ENCODE results near the gene ZMYM5. TPM values are rescaled to one million over a fixed set of nuclear protein-coding genes. Genes with fewer than 3 reads are reported as not detected.
"Not testable (repeated sequence)": the region's sequence is repeated elsewhere in the genome, so short reads cannot be mapped to it uniquely, and the experiment has no call there.

The ZMYM5 gene
- total and polyA plus RNA-seq, 5 donors from 2014 or later, result 21.0 to 32.9 (median 26.8) TPM

GRCh38 chr13:19881641-19882040, 18.2 kb upstream of the ZMYM5 start:
- ATAC-seq (ENCODE audit: low read depth in 2 of 2), result no peak

GRCh38 chr13:19864746-19865309, 1.4 kb upstream of the ZMYM5 start:
- Histone ChIP-seq H3K27me3 (ENCODE audit: control insufficient read depth, insufficient read depth, low read length) (no peaks in the 10 kb centered on the region), H3K4me3 (ENCODE audit: low read depth, low read length) (peak overlapping the region; percentile 84), H3K36me3 (ENCODE audit: control insufficient read depth, insufficient read depth, low read length) (no peaks in the 10 kb centered on the region), H3K4me1 (ENCODE audit: control insufficient read depth, insufficient read depth, low read length, poor library complexity, severe bottlenecking) (peaks cover 21% of the 10 kb centered on the region), H3K27ac (ENCODE audit: insufficient read depth, low read length, poor library complexity, severe bottlenecking) (peak overlapping the region; percentile 93), H3K9me3 (ENCODE audit: control insufficient read depth in 2 of 2, low read length in 2 of 2) (no peaks in the 10 kb centered on the region)
- DNase-seq (peak; percentile 66 to 88 (median 77)), ATAC-seq (ENCODE audit: low read depth in 2 of 2) (peak; percentile 15 to 19)
- H3K27me3 Mint-ChIP-seq, result peaks cover 4% of the 10 kb centered on the region
- peaks cover 17 to 40% (median 26%) of the 10 kb centered on the region in 4 donors for H3K4me1 Mint-ChIP-seq
- peaks cover 0 to 2% (median 0%) of the 10 kb centered on the region in 7 donors for H3K9me3 Mint-ChIP-seq
- H3K36me3 Mint-ChIP-seq, result no peaks in the 10 kb centered on the region
- H3K4me3 Mint-ChIP-seq, result peak overlapping the region; percentile 91 to 98 (median 96)
- H3K27ac Mint-ChIP-seq, result peak overlapping the region; percentile 95 to 99 (median 96)

More at GRCh38 chr13:19881641-19882040, 18.2 kb upstream of the ZMYM5 start:
- Histone ChIP-seq H3K4me1 (ENCODE audit: control insufficient read depth, insufficient read depth, low read length, poor library complexity, severe bottlenecking) (no peaks in the 10 kb centered on the region), H3K9me3 (ENCODE audit: control insufficient read depth in 2 of 2, low read length in 2 of 2) (no peaks in the 10 kb centered on the region), H3K4me3 (ENCODE audit: low read depth, low read length) (no peak overlapping the region), H3K36me3 (ENCODE audit: control insufficient read depth, insufficient read depth, low read length) (no peaks in the 10 kb centered on the region), H3K27me3 (ENCODE audit: control insufficient read depth, insufficient read depth, low read length) (no peaks in the 10 kb centered on the region), H3K27ac (ENCODE audit: insufficient read depth, low read length, poor library complexity, severe bottlenecking) (no peak overlapping the region)
- Mint-ChIP-seq H3K27me3 (peaks cover 10% of the 10 kb centered on the region), H3K36me3 (no peaks in the 10 kb centered on the region), H3K27ac (no peak overlapping the region), H3K9me3 (peaks cover 0 to 1% (median 0%) of the 10 kb centered on the region in 7 donors), H3K4me3 (no peak overlapping the region), H3K4me1 (no peaks in the 10 kb centered on the region)
- DNase-seq, result no peak

DNA sequence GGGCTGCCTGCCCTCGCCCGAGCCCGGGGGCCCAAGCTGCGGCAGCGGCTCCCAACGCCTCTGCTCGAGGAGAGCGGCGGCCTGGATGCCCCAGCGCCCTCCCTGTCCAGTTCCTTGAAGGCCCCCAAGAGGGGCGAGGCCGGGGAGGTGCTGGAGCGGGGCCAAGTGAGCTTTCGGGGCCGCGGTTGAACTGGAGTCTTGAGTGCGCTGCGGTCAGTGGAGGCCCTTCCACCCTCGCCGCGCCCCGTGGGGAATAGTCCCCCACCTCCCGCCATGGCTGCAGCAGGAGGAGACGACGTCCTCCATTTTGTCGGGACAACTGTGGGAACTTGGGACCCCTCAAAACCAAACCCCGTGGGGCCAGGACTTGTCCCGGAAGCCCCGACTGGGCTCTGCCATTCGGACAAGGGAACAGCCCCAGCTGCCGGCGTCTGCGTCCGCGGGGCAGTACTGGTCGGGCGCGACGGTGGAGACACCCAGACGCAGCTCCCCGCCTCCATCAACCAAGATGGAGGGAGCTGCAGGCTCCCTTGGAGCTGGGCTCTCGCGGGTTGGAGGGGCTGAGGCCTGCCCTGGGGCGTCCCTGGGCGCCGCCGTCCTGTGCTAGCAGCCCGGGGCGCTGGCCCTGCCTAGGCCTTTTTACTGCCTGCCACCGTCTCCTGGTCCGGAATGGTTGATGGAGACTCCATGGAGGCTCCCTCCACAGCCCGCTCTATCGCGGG, 736 bp upstream of the ZMYM5 start:
- Histone ChIP-seq H3K27me3 (ENCODE audit: control insufficient read depth, insufficient read depth, low read length) (no peaks in the 10 kb centered on the region), H3K36me3 (ENCODE audit: control insufficient read depth, insufficient read depth, low read length) (no peaks in the 10 kb centered on the region), H3K9me3 (ENCODE audit: control insufficient read depth in 2 of 2, low read length in 2 of 2) (no peaks in the 10 kb centered on the region), H3K4me1 (ENCODE audit: control insufficient read depth, insufficient read depth, low read length, poor library complexity, severe bottlenecking) (peaks cover 21% of the 10 kb centered on the region), H3K27ac (ENCODE audit: insufficient read depth, low read length, poor library complexity, severe bottlenecking) (peak overlapping the region; percentile 93), H3K4me3 (ENCODE audit: low read depth, low read length) (peak overlapping the region; percentile 84)
- no peaks in the 10 kb centered on the region for H3K36me3 Mint-ChIP-seq
- ATAC-seq (ENCODE audit: low read depth in 2 of 2) (peak; percentile 35 to 37), DNase-seq (peak; percentile 47 to 77 (median 75))
- peak overlapping the region; percentile 95 to 99 (median 96) for H3K27ac Mint-ChIP-seq
- H3K27me3 Mint-ChIP-seq, result peaks cover 4% of the 10 kb centered on the region
- peaks cover 17 to 43% (median 28%) of the 10 kb centered on the region in 4 donors for H3K4me1 Mint-ChIP-seq
- peak overlapping the region; percentile 93 to 98 (median 96) for H3K4me3 Mint-ChIP-seq
- peaks cover 0 to 2% (median 0%) of the 10 kb centered on the region in 7 donors for H3K9me3 Mint-ChIP-seq

GRCh38 chr13:19862481-19863313, 752 bp downstream of the ZMYM5 start:
- Mint-ChIP-seq H3K36me3 (peaks cover 8% of the 10 kb centered on the region), H3K27ac (peak overlapping the region; percentile 97 to 98 (median 97)), H3K4me1 (peaks cover 12 to 45% (median 33%) of the 10 kb centered on the region in 4 donors), H3K27me3 (peaks cover 4% of the 10 kb centered on the region), H3K4me3 (peak overlapping the region; percentile 94 to 99 (median 98)), H3K9me3 (peaks cover 0 to 2% (median 0%) of the 10 kb centered on the region in 7 donors)
- Histone ChIP-seq H3K9me3 (ENCODE audit: control insufficient read depth in 2 of 2, low read length in 2 of 2) (no peaks in the 10 kb centered on the region), H3K36me3 (ENCODE audit: control insufficient read depth, insufficient read depth, low read length) (peaks cover under 1% of the 10 kb centered on the region), H3K27me3 (ENCODE audit: control insufficient read depth, insufficient read depth, low read length) (no peaks in the 10 kb centered on the region), H3K4me3 (ENCODE audit: low read depth, low read length) (peak overlapping the region; percentile 90), H3K27ac (ENCODE audit: insufficient read depth, low read length, poor library complexity, severe bottlenecking) (peak overlapping the region; percentile 93), H3K4me1 (ENCODE audit: control insufficient read depth, insufficient read depth, low read length, poor library complexity, severe bottlenecking) (peaks cover 21% of the 10 kb centered on the region)
- ATAC-seq (ENCODE audit: low read depth in 2 of 2) (no peak), DNase-seq (peak; percentile 25 to 74 (median 54))

DNA sequence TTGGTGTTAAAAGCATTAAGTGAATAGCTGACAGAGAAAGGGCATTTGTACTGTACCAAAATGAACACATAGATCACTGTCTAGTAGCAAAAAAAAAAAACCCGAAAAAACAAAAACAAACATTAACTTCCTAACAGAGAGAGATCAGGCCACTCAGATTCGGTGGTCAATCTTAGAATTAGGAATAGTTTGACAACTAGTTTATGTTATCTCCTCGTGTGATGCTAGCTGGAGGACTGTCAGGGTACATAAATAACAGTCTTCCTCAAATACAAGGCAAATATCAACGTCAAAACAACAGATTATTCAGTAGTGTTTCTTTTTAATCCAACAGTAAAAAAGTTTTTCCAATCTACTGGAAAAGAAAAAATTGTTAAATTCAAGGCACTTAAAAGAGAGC, 1.7 kb downstream of the ZMYM5 start:
- H3K9me3 Mint-ChIP-seq, result peaks cover 0 to 3% (median 0%) of the 10 kb centered on the region in 7 donors
- H3K27ac ChIP-seq (ENCODE audit: insufficient read depth, low read length, poor library complexity, severe bottlenecking), result peak overlapping the region; percentile 93
- peaks cover 4% of the 10 kb centered on the region for H3K27me3 Mint-ChIP-seq
- ATAC-seq (ENCODE audit: low read depth in 2 of 2) (no peak), DNase-seq (no peak)
- peaks cover 21% of the 10 kb centered on the region for H3K4me1 ChIP-seq (ENCODE audit: control insufficient read depth, insufficient read depth, low read length, poor library complexity, severe bottlenecking)
- peaks cover 2% of the 10 kb centered on the region for H3K36me3 ChIP-seq (ENCODE audit: control insufficient read depth, insufficient read depth, low read length)
- peak overlapping the region; percentile 94 to 99 (median 98) for H3K4me3 Mint-ChIP-seq
- H3K9me3 ChIP-seq (ENCODE audit: control insufficient read depth in 2 of 2, low read length in 2 of 2), result no peaks in the 10 kb centered on the region
- H3K36me3 Mint-ChIP-seq, result peaks cover 14% of the 10 kb centered on the region
- no peaks in the 10 kb centered on the region for H3K27me3 ChIP-seq (ENCODE audit: control insufficient read depth, insufficient read depth, low read length)
- H3K4me1 Mint-ChIP-seq, result peaks cover 12 to 53% (median 39%) of the 10 kb centered on the region in 4 donors
- peak overlapping the region; percentile 97 to 98 (median 97) for H3K27ac Mint-ChIP-seq
- H3K4me3 ChIP-seq (ENCODE audit: low read depth, low read length), result peak overlapping the region; percentile 90

- Histone ChIP-seq H3K36me3 (ENCODE audit: control insufficient read depth, insufficient read depth, low read length) (peaks cover 2% of the 10 kb centered on the region), H3K27ac (ENCODE audit: insufficient read depth, low read length, poor library complexity, severe bottlenecking) (peak overlapping the region; percentile 93), H3K4me1 (ENCODE audit: control insufficient read depth, insufficient read depth, low read length, poor library complexity, severe bottlenecking) (peaks cover 21% of the 10 kb centered on the region), H3K4me3 (ENCODE audit: low read depth, low read length) (peak overlapping the region; percentile 90), H3K9me3 (ENCODE audit: control insufficient read depth in 2 of 2, low read length in 2 of 2) (no peaks in the 10 kb centered on the region), H3K27me3 (ENCODE audit: control insufficient read depth, insufficient read depth, low read length) (no peaks in the 10 kb centered on the region)
- H3K27ac Mint-ChIP-seq, result peak overlapping the region; percentile 93 to 98 (median 97)
- DNase-seq, result peak in 2 of 3 donors; percentile 19 to 55
- H3K27me3 Mint-ChIP-seq, result peaks cover 4% of the 10 kb centered on the region
- H3K4me1 Mint-ChIP-seq, result peaks cover 12 to 53% (median 41%) of the 10 kb centered on the region in 4 donors
- H3K36me3 Mint-ChIP-seq, result peaks cover 14% of the 10 kb centered on the region
- peaks cover 0 to 3% (median 0%) of the 10 kb centered on the region in 7 donors for H3K9me3 Mint-ChIP-seq
- no peak for ATAC-seq (ENCODE audit: low read depth in 2 of 2)
- peak overlapping the region; percentile 94 to 99 (median 98) for H3K4me3 Mint-ChIP-seq
These were observed 2.4 kb downstream of the ZMYM5 start for GRCh38 chr13:19860884-19861655.

GRCh38 chr13:19857637-19858036, 5.8 kb downstream of the ZMYM5 start:
- Mint-ChIP-seq H3K27ac (peak overlapping the region in 1 of 3 donors; percentile 69), H3K4me3 (peak overlapping the region in 2 of 4 donors; percentile 39 to 53), H3K36me3 (peaks cover 19% of the 10 kb centered on the region), H3K4me1 (peaks cover 10 to 58% (median 42%) of the 10 kb centered on the region in 4 donors)
- H3K4me1 ChIP-seq (ENCODE audit: control insufficient read depth, insufficient read depth, low read length, poor library complexity, severe bottlenecking), result peaks cover 20% of the 10 kb centered on the region
- not testable (repeated sequence) for DNase-seq; H3K27me3 ChIP-seq (ENCODE audit: control insufficient read depth, insufficient read depth, low read length); H3K9me3 ChIP-seq (ENCODE audit: control insufficient read depth in 2 of 2, low read length in 2 of 2); H3K4me3 ChIP-seq (ENCODE audit: low read depth, low read length); H3K27me3 Mint-ChIP-seq; ATAC-seq (ENCODE audit: low read depth in 2 of 2); H3K27ac ChIP-seq (ENCODE audit: insufficient read depth, low read length, poor library complexity, severe bottlenecking); H3K9me3 Mint-ChIP-seq
- peaks cover 13% of the 10 kb centered on the region for H3K36me3 ChIP-seq (ENCODE audit: control insufficient read depth, insufficient read depth, low read length)
